HEK293 (cell line): ENCODE measurements around the gene EBLN1.
A peak's percentile ranks its signal among the peaks of the same experiment; 100 is the strongest.

Source experiments
- BCL6B ChIP-seq: fragments of 450-650 bp; formaldehyde crosslinking; IDR thresholded peaks from 2 replicates; pipeline ENCODE4 v1.5.1; 2017; ENCODE audit warnings: missing biosample characterization, missing genetic modification characterization
- GLIS2 ChIP-seq: fragments of 450-650 bp; formaldehyde crosslinking; IDR thresholded peaks from 2 replicates; pipeline ENCODE4 v1.5.1; 2016; ENCODE audit warnings: missing biosample characterization, missing genetic modification characterization
- SETDB1 ChIP-seq: IDR thresholded peaks from one replicate; pipeline ENCODE4 v1.6.1; 2017; ENCODE audit warnings: mild to moderate bottlenecking, low read length, moderate library complexity, mixed read lengths; ENCODE audit not compliant: insufficient read length
- ZBTB1 ChIP-seq: fragments of 450-650 bp; formaldehyde crosslinking; IDR thresholded peaks from 2 replicates; pipeline ENCODE4 v1.5.1; 2016; ENCODE audit warnings: missing biosample characterization, missing genetic modification characterization
- ZBTB7A ChIP-seq: fragments of 450-650 bp; formaldehyde crosslinking; IDR thresholded peaks from 2 replicates; pipeline ENCODE4 v1.5.1; 2016; ENCODE audit warnings: low read depth, missing biosample characterization, missing genetic modification characterization
- ZFP3 ChIP-seq: fragments of 450-650 bp; formaldehyde crosslinking; IDR thresholded peaks from 2 replicates; pipeline ENCODE4 v1.5.1; 2016; ENCODE audit warnings: low read depth, missing biosample characterization, missing genetic modification characterization
- ZIC2 ChIP-seq: fragments of 450-650 bp; formaldehyde crosslinking; IDR thresholded peaks from 2 replicates; pipeline ENCODE4 v1.5.1; 2016; ENCODE audit warnings: missing biosample characterization, missing genetic modification characterization
- ZNF114 ChIP-seq: fragments of 450-650 bp; formaldehyde crosslinking; IDR thresholded peaks from 2 replicates; pipeline ENCODE4 v1.5.0; 2017; ENCODE audit warnings: missing biosample characterization, missing genetic modification characterization
- ZNF132 ChIP-seq: fragments of 450-650 bp; formaldehyde crosslinking; IDR thresholded peaks from 2 replicates; pipeline ENCODE4 v1.5.1; 2017; ENCODE audit warnings: missing biosample characterization, missing genetic modification characterization, borderline replicate concordance
- ZNF174 ChIP-seq: fragments of 450-650 bp; formaldehyde crosslinking; IDR thresholded peaks from 2 replicates; pipeline ENCODE4 v1.5.0; 2017; ENCODE audit warnings: missing biosample characterization, mild to moderate bottlenecking, missing genetic modification characterization
- ZNF398 ChIP-seq: fragments of 450-650 bp; formaldehyde crosslinking; IDR thresholded peaks from 2 replicates; pipeline ENCODE4 v1.5.1; 2017; ENCODE audit warnings: missing biosample characterization, missing genetic modification characterization
- ZNF404 ChIP-seq: fragments of 450-650 bp; formaldehyde crosslinking; IDR thresholded peaks from 2 replicates; pipeline ENCODE4 v1.5.1; 2017; ENCODE audit warnings: missing biosample characterization, missing genetic modification characterization
- ZNF423 ChIP-seq: fragments of 450-650 bp; formaldehyde crosslinking; IDR thresholded peaks from 2 replicates; pipeline ENCODE4 v1.5.1; 2016; ENCODE audit warnings: missing biosample characterization, missing genetic modification characterization
- ZNF529 ChIP-seq: fragments of 450-650 bp; formaldehyde crosslinking; IDR thresholded peaks from 2 replicates; pipeline ENCODE4 v1.5.1; 2017; ENCODE audit warnings: missing genetic modification characterization, missing biosample characterization; ENCODE audit not compliant: insufficient replicate concordance
- ZNF530 ChIP-seq: fragments of 450-650 bp; formaldehyde crosslinking; IDR thresholded peaks from 2 replicates; pipeline ENCODE4 v1.5.1; 2016; ENCODE audit warnings: low read depth, missing biosample characterization, missing genetic modification characterization
- ZNF645 ChIP-seq: fragments of 450-650 bp; formaldehyde crosslinking; IDR thresholded peaks from 2 replicates; pipeline ENCODE4; 2016; ENCODE audit warnings: missing biosample characterization, missing genetic modification characterization
- ZNF658 ChIP-seq: fragments of 450-650 bp; formaldehyde crosslinking; IDR thresholded peaks from 2 replicates; pipeline ENCODE4; 2016; ENCODE audit warnings: missing biosample characterization, missing genetic modification characterization
- ZNF791 ChIP-seq: fragments of 450-650 bp; formaldehyde crosslinking; IDR thresholded peaks from 2 replicates; pipeline ENCODE4 v1.5.1; 2016; ENCODE audit warnings: missing biosample characterization, missing genetic modification characterization
- TF ChIP-seq, protein P1 (sequence below): fragments of 450-650 bp; formaldehyde crosslinking; IDR thresholded peaks from 2 replicates; pipeline ENCODE4 v1.5.1; 2016; ENCODE audit warnings: missing biosample characterization, missing genetic modification characterization, low read depth
- TF ChIP-seq, protein P2 (sequence below): fragments of 450-650 bp; formaldehyde crosslinking; IDR thresholded peaks from 2 replicates; pipeline ENCODE4 v1.5.1; 2016; ENCODE audit warnings: missing biosample characterization, missing genetic modification characterization
- TF ChIP-seq, protein P3 (sequence below): fragments of 450-650 bp; formaldehyde crosslinking; IDR thresholded peaks from 2 replicates; pipeline ENCODE4 v1.5.1; 2016; ENCODE audit warnings: missing biosample characterization, missing genetic modification characterization
- TF ChIP-seq, protein P4 (sequence below): IDR thresholded peaks from 2 replicates; pipeline ENCODE4 v1.6.1; 2011; ENCODE audit warnings: mild to moderate bottlenecking, low read depth, low read length, borderline replicate concordance
- TF ChIP-seq, protein P5 (sequence below): fragments of 450-650 bp; formaldehyde crosslinking; IDR thresholded peaks from 2 replicates; pipeline ENCODE4 v1.5.1; 2016; ENCODE audit warnings: missing biosample characterization, missing genetic modification characterization, low read depth

Gene EBLN1

GRCh38 chr10:22230158-22230833, 12.5 kb upstream of the EBLN1 start (continued):
- TF ChIP-seq, protein P1, sequence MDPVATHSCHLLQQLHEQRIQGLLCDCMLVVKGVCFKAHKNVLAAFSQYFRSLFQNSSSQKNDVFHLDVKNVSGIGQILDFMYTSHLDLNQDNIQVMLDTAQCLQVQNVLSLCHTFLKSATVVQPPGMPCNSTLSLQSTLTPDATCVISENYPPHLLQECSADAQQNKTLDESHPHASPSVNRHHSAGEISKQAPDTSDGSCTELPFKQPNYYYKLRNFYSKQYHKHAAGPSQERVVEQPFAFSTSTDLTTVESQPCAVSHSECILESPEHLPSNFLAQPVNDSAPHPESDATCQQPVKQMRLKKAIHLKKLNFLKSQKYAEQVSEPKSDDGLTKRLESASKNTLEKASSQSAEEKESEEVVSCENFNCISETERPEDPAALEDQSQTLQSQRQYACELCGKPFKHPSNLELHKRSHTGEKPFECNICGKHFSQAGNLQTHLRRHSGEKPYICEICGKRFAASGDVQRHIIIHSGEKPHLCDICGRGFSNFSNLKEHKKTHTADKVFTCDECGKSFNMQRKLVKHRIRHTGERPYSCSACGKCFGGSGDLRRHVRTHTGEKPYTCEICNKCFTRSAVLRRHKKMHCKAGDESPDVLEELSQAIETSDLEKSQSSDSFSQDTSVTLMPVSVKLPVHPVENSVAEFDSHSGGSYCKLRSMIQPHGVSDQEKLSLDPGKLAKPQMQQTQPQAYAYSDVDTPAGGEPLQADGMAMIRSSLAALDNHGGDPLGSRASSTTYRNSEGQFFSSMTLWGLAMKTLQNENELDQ: no peak
- TF ChIP-seq ZNF398 (no peak), ZNF645 (tag by site-specific recombination) (no peak), ZFP3 (tag by site-specific recombination) (no peak), GLIS2 (tag by site-specific recombination) (no peak), ZNF791 (tag by site-specific recombination) (no peak), ZNF658 (tag by site-specific recombination) (no peak), ZNF423 (tag by site-specific recombination) (no peak), ZNF404 (tag by site-specific recombination) (no peak), ZBTB7A (tag by site-specific recombination) (no peak), ZNF174 (tag by site-specific recombination) (no peak), ZNF529 (tag by site-specific recombination) (peak; percentile 6), ZIC2 (tag by site-specific recombination) (no peak), ZNF132 (tag by site-specific recombination) (no peak), ZNF530 (tag by site-specific recombination) (no peak), ZBTB1 (no peak), BCL6B (no peak), ZNF114 (tag by site-specific recombination) (no peak), SETDB1 (peak; percentile 27)
- TF ChIP-seq, protein P2, sequence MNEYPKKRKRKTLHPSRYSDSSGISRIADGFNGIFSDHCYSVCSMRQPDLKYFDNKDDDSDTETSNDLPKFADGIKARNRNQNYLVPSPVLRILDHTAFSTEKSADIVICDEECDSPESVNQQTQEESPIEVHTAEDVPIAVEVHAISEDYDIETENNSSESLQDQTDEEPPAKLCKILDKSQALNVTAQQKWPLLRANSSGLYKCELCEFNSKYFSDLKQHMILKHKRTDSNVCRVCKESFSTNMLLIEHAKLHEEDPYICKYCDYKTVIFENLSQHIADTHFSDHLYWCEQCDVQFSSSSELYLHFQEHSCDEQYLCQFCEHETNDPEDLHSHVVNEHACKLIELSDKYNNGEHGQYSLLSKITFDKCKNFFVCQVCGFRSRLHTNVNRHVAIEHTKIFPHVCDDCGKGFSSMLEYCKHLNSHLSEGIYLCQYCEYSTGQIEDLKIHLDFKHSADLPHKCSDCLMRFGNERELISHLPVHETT (tag by site-specific recombination): 0 out of 2 replicates have a peak, but pooled peaks have one; percentile 48
- TF ChIP-seq, protein P3, sequence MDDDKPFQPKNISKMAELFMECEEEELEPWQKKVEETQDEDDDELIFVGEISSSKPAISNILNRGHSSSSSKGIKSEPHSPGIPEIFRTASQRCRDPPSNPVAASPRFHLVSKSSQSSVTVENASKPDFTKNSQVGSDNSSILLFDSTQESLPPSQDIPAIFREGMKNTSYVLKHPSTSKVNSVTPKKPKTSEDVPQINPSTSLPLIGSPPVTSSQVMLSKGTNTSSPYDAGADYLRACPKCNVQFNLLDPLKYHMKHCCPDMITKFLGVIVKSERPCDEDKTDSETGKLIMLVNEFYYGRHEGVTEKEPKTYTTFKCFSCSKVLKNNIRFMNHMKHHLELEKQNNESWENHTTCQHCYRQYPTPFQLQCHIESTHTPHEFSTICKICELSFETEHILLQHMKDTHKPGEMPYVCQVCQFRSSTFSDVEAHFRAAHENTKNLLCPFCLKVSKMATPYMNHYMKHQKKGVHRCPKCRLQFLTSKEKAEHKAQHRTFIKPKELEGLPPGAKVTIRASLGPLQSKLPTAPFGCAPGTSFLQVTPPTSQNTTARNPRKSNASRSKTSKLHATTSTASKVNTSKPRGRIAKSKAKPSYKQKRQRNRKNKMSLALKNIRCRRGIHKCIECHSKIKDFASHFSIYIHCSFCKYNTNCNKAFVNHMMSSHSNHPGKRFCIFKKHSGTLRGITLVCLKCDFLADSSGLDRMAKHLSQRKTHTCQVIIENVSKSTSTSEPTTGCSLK (tag by site-specific recombination): no peak
- TF ChIP-seq, protein P4, sequence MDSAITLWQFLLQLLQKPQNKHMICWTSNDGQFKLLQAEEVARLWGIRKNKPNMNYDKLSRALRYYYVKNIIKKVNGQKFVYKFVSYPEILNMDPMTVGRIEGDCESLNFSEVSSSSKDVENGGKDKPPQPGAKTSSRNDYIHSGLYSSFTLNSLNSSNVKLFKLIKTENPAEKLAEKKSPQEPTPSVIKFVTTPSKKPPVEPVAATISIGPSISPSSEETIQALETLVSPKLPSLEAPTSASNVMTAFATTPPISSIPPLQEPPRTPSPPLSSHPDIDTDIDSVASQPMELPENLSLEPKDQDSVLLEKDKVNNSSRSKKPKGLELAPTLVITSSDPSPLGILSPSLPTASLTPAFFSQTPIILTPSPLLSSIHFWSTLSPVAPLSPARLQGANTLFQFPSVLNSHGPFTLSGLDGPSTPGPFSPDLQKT: no peak
- TF ChIP-seq, protein P5, sequence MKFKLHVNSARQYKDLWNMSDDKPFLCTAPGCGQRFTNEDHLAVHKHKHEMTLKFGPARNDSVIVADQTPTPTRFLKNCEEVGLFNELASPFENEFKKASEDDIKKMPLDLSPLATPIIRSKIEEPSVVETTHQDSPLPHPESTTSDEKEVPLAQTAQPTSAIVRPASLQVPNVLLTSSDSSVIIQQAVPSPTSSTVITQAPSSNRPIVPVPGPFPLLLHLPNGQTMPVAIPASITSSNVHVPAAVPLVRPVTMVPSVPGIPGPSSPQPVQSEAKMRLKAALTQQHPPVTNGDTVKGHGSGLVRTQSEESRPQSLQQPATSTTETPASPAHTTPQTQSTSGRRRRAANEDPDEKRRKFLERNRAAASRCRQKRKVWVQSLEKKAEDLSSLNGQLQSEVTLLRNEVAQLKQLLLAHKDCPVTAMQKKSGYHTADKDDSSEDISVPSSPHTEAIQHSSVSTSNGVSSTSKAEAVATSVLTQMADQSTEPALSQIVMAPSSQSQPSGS (tag by site-specific recombination): no peak
